ENCODE measurements around the gene PRPF8.

The PRPF8 gene

GRCh38 chr17:1601571-1601970 lies 83.1 kb downstream of the PRPF8 start:
- TF ChIP-seq CTCF (IDR thresholded peaks at IDR 0.05; ENCODE audit: borderline replicate concordance, control extremely low read depth, extremely low read depth, insufficient read depth, missing control alignments): no peak
- in situ Hi-C loops (cut with MboI; ENCODE audit: low sequenced_read_pairs, unreplicated experiment): no loop called here
- no peak for DNase-seq (ENCODE audit: low spot score)
